WTC11 (cell line): ENCODE data around the gene TOP2A.

Source experiments
- ETV6 ChIP-seq: sonication (generic); formaldehyde crosslinking; IDR thresholded peaks from 2 replicates; pipeline ENCODE4 v1.8.1; 2022; ENCODE audit warnings: mild to moderate bottlenecking, missing genetic modification reagents
- TF ChIP-seq, protein P1 (sequence below): fragments of 200-600 bp; IDR thresholded peaks from 2 replicates; pipeline ENCODE4 v1.8.0; 2022; ENCODE audit warnings: antibody characterized with exemption

GRCh38 chr17:40412880-40413279, 4.8 kb downstream of the TOP2A start:
- TF ChIP-seq, protein P1, sequence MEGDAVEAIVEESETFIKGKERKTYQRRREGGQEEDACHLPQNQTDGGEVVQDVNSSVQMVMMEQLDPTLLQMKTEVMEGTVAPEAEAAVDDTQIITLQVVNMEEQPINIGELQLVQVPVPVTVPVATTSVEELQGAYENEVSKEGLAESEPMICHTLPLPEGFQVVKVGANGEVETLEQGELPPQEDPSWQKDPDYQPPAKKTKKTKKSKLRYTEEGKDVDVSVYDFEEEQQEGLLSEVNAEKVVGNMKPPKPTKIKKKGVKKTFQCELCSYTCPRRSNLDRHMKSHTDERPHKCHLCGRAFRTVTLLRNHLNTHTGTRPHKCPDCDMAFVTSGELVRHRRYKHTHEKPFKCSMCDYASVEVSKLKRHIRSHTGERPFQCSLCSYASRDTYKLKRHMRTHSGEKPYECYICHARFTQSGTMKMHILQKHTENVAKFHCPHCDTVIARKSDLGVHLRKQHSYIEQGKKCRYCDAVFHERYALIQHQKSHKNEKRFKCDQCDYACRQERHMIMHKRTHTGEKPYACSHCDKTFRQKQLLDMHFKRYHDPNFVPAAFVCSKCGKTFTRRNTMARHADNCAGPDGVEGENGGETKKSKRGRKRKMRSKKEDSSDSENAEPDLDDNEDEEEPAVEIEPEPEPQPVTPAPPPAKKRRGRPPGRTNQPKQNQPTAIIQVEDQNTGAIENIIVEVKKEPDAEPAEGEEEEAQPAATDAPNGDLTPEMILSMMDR: no peak
- TF ChIP-seq ETV6: no peak
